ENCODE measurements around the gene G2E3.

G2E3 gene

GRCh38 chr14:30614155-30614554 lies 55.2 kb downstream of the G2E3 start:
- H3K4me3 ChIP-seq (replicated peaks in 1 of 2; ENCODE audit: low read depth in 2 of 2, low read length in 2 of 2): no peak overlapping the region
- no peak for DNase-seq (ENCODE audit: low read depth in 2 of 2)
- TF ChIP-seq, protein P1, sequence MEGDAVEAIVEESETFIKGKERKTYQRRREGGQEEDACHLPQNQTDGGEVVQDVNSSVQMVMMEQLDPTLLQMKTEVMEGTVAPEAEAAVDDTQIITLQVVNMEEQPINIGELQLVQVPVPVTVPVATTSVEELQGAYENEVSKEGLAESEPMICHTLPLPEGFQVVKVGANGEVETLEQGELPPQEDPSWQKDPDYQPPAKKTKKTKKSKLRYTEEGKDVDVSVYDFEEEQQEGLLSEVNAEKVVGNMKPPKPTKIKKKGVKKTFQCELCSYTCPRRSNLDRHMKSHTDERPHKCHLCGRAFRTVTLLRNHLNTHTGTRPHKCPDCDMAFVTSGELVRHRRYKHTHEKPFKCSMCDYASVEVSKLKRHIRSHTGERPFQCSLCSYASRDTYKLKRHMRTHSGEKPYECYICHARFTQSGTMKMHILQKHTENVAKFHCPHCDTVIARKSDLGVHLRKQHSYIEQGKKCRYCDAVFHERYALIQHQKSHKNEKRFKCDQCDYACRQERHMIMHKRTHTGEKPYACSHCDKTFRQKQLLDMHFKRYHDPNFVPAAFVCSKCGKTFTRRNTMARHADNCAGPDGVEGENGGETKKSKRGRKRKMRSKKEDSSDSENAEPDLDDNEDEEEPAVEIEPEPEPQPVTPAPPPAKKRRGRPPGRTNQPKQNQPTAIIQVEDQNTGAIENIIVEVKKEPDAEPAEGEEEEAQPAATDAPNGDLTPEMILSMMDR (IDR thresholded peaks at IDR 0.05; ENCODE audit: low read depth, low read length): no peak

DNA sequence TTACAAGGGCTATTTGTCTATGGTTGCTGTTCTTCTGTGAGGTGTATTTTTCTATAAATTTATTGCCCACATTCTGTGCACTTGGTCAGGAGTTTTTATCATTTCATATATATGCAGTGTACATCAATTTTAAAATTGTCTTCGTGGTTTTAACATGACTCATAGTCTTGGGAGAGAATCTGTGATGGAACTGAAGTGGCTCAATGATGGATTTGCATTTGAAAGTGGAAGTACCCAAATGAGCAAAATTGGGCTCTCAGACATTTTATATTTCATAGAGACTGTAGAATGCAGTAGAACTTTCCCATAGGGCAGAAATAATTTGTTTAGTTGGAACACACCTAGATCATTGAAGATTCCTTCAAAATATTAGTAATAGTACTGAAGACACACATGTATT lies 61.2 kb downstream of the G2E3 start:
- H3K4me3 ChIP-seq (replicated peaks in 1 of 2; ENCODE audit: low read depth in 2 of 2, low read length in 2 of 2): no peak overlapping the region
- TF ChIP-seq, protein P1 (IDR thresholded peaks at IDR 0.05; ENCODE audit: low read depth, low read length): no peak
- peak; percentile 43 to 79 for DNase-seq (ENCODE audit: low read depth in 2 of 2)

DNA sequence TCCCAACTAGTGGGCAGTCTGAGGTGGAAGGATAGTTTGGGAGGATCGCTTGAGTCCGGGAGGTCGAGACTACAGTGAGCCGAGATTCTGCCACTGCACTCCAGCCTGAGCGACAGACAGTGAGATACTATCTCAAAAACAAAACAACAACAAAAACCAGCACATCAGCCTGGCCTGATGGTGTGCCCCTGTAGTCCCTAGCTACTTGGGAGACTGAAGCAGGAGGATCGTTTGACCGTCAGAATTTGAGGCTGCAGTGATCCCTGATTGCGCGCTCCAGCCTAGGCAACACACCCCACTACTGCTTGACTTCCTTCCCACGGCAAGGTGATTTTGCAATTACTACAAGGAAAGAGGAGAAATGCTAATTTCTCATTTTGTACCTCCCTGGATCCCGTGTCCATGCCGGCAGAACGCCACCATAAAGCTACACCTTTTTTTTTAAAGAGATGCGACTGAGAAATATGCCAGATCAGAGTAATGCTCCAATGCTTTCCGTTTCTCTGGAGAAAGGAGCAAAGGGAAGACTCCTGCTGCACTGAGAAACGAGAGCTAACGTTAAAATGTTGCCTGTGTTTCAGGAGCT lies 62.5 kb downstream of the G2E3 start:
- DNase-seq (ENCODE audit: low read depth in 2 of 2): peak; percentile 33 to 41
- TF ChIP-seq, protein P1 (IDR thresholded peaks at IDR 0.05; ENCODE audit: low read depth, low read length): no peak
- H3K4me3 ChIP-seq (replicated peaks in 1 of 2; ENCODE audit: low read depth in 2 of 2, low read length in 2 of 2): peak overlapping the region; percentile 60 to 73

DNA sequence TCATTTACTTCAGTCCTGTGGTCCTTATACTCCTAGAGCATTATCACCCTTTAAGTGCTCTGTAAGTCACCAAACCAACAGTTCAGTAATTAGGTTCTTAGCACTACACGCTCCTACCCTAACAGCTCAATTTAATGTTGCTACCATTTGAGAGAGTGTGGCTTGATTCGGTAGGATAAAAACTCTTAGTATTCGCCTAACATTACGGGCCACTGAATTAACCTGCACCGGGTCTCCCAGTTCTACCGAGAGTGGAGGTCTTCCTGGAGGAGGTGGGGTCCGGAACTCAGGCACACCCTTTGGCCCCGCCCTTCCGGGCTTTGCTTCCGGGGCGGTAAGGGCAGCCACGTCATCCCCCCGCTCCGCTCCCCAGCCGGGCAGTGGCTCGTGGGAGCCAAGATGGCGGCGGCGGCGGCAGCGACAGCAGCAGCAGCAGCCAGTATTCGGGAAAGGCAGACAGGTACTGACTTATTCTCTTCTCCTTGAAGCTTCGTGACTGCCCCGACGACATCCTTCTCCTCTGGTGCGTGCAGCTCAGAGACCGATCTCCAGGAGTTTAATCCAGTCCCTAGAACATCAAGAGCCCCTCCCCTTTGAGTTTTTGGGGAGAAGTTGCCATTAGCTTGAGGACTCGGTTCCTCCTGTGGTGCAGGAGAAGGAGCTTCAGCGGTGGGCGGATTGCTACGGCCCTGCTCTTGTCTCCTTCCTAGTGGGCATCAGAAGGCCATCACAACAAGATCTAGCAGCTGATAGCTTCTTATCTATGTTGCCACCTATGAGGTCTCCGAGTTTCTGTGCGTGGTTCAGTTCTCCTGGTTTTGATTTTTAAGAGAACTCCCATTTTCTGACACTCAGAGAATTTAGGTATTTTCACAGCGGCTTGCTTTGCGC lies 63.2 kb downstream of the G2E3 start, which contains the start of gene SCFD1:
Gene SCFD1 (plus strand): TSS at position 380 of the 891 bp plus-strand sequence. CDS start 20 bp downstream, at position 400.
- peak within 1 kb of the TSS; percentile 60 to 73 for H3K4me3 ChIP-seq (replicated peaks in 1 of 2; ENCODE audit: low read depth in 2 of 2, low read length in 2 of 2)
- TF ChIP-seq, protein P1 (IDR thresholded peaks at IDR 0.05; ENCODE audit: low read depth, low read length): no peak
- peak; percentile 88 to 91 for DNase-seq (ENCODE audit: low read depth in 2 of 2)

- peak overlapping the region; percentile 60 to 73 for H3K4me3 ChIP-seq (replicated peaks in 1 of 2; ENCODE audit: low read depth in 2 of 2, low read length in 2 of 2)
- no peak for DNase-seq (ENCODE audit: low read depth in 2 of 2)
- TF ChIP-seq, protein P1 (IDR thresholded peaks at IDR 0.05; ENCODE audit: low read depth, low read length): no peak
Measured at GRCh38 chr14:30623412-30624131, 64.6 kb downstream of the G2E3 start.

DNA sequence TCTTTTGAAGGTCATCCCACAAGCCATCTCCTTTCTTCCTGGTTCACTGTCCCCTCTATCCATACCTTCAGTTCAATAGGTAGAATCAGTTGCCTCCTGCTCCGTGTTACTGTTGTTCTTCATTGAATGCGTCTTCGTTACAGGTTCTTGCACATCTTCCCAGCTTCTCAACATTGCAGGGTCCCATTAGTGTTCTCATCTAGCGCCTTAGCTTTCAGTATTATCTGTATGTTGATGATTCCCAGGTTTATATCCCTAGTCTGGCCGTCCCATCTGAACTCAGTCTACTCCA lies 65.1 kb downstream of the G2E3 start:
- H3K4me3 ChIP-seq (replicated peaks in 1 of 2; ENCODE audit: low read depth in 2 of 2, low read length in 2 of 2): peak overlapping the region in 1 of 2 donors; percentile 60
- no peak for DNase-seq (ENCODE audit: low read depth in 2 of 2)
- TF ChIP-seq, protein P1 (IDR thresholded peaks at IDR 0.05; ENCODE audit: low read depth, low read length): no peak

Data from cardiac fibroblast (primary cell).